Activated CD4-positive, alpha-beta memory T cell treated with anti-CD3 and anti-CD28 coated beads, Interleukin-2, amount 10 ng/mL, durations not matched to agents 7 days and 5 days (primary cell): ENCODE results near the gene TMEM126A. TPM values are rescaled to one million over a fixed set of nuclear protein-coding genes. Genes with fewer than 3 reads are reported as not detected.
A peak's percentile ranks its signal among the peaks of the same experiment; 100 is the strongest.

Experiments used
- CTCF ChIA-PET: fragments of 350-600 bp; sonication (Branson Sonifier 250); formaldehyde crosslinking; loops from one replicate; lab custom pipeline; 2021; ENCODE audit warnings: antibody characterized with exemption, inconsistent platforms; lab: Charles Lee
- POLR2A ChIA-PET: fragments of 350-600 bp; sonication (Branson Sonifier 250); formaldehyde crosslinking; loops from one replicate; lab custom pipeline; 2021; ENCODE audit warnings: antibody characterized with exemption; lab: Charles Lee
- DNase-seq: peaks from one replicate; pipeline ENCODE4 v3.0.0-alpha.2; 2020
- H3K27ac Mint-ChIP-seq: one replicate; pipeline ENCODE4 v1.8.0; 2021; ENCODE audit warnings: mild to moderate bottlenecking, mixed read lengths
- H3K27me3 Mint-ChIP-seq: one replicate; pipeline ENCODE4 v1.8.0; 2021; ENCODE audit warnings: mixed read lengths
- H3K36me3 Mint-ChIP-seq: one replicate; pipeline ENCODE4 v1.8.0; 2021; ENCODE audit warnings: low read depth, mixed read lengths
- H3K4me1 Mint-ChIP-seq: one replicate; pipeline ENCODE4 v1.8.0; 2021; ENCODE audit warnings: mixed read lengths
- H3K4me3 Mint-ChIP-seq: one replicate; pipeline ENCODE4 v1.8.0; 2021; ENCODE audit warnings: mild to moderate bottlenecking, mixed read lengths
- H3K9me3 Mint-ChIP-seq: one replicate; pipeline ENCODE4 v1.8.0; 2021; ENCODE audit warnings: mixed read lengths
- total RNA-seq, 2 experiments: library from RNA; stranded (reverse); gene quantifications; one replicate each; pipeline ENCODE4 v1.2.3, GENCODE V29; 2021

TMEM126A gene
- total RNA-seq, 2 experiments from 2014 or later: 31.8 to 35.6 TPM

DNA sequence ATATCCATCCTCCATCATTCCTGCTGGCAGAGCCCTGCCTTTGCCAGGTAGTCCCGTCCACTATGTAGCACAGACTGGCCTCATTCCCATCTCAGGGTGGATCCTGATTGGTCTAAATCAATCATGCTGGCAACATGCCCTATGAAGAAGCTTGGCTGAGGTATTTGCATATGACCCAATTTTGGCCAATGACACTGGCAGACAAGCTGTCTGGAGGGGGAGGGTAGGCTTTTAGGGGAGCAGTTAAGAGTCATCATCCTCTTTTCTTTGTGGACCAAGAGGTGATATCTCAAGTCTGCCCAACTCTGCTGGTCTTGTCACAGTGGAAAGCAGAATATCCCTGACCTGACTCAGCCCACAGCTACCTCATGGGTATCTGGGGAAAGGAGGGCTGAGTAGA lies 33.1 kb downstream of the TMEM126A start:
- H3K4me3 Mint-ChIP-seq: no peak overlapping the region
- ChIA-PET POLR2A (interaction anchor here (1.3 to 8.1 kb wide), 6 partner anchors 12 to 174 kb away, joined by 3 to 54 read pairs (median 6); partner anchors contain the start of genes CCDC83, CREBZF, DLG2 and TMEM126A), CTCF (interaction anchor here (0.9 to 2.0 kb wide), 5 partner anchors 11 to 174 kb away, joined by 3 to 7 read pairs (median 4); partner anchors contain the start of genes CCDC83 and TMEM126A)
- H3K36me3 Mint-ChIP-seq: no peaks in the 10 kb centered on the region
- no peak overlapping the region for H3K27ac Mint-ChIP-seq
- H3K27me3 Mint-ChIP-seq: peaks cover 12% of the 10 kb centered on the region
- no peaks in the 10 kb centered on the region for H3K9me3 Mint-ChIP-seq
- no peak for DNase-seq
- H3K4me1 Mint-ChIP-seq: peaks cover 21% of the 10 kb centered on the region

DNA sequence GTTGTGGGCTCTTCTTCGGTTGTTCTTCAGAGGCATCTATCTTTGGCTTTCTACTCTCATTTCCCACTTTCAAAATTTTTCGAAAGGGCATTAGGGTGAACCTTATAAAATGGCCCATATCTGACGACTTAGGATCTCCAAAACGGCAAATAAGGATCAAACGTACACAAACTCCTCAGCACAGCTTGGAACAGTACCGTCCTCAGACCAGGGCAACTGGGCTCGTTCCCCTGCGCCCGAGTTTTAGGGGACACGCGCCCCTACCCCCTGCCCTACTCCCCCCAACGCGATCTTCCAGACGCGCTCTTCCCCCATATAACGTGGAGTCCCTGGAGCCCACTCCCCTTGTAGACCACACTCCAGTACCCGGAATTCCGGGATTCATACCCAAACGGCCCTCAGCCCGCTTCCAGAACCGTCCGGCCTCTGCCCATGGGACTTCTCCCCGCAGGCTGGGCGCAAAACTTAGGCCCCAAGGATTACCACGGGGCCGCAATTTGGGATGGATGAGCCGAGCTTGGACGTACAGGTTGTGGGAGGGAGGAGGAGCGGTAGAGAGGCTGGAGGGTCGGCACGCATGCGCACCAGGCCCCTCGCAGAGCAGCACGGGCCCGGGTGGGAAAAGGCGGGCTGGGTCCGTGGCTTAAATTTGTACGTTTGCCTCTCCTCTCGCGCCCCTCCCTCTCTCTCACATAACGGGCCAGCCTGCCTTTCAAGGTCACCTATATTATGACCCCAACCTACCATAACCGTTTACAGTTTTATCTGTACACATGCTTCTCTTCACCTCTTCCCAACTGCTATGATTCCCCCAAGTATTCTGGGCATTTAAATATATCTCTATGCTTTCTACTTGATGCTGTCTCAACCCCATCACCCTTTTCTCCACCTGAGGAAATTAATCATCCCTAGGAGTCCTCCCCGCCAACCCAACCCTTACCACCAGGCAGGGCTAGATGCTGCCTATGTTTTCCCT lies 34.9 kb downstream of the TMEM126A start:
- peak; percentile 64 for DNase-seq
- Mint-ChIP-seq H3K4me1 (peaks cover 21% of the 10 kb centered on the region), H3K27me3 (peaks cover 12% of the 10 kb centered on the region), H3K27ac (peak overlapping the region; percentile 59), H3K9me3 (no peaks in the 10 kb centered on the region), H3K36me3 (no peaks in the 10 kb centered on the region), H3K4me3 (peak overlapping the region; percentile 71)
- ChIA-PET POLR2A (interaction anchor here (1.4 to 8.1 kb wide), 3 partner anchors 19 to 172 kb away, joined by 3 to 54 read pairs (median 5); partner anchors contain the start of genes CCDC83, CREBZF and TMEM126A), CTCF (interaction anchor here (2.7 kb wide), 1 partner anchor 10 kb away, joined by 8 read pairs; no protein-coding TSS in a partner anchor)

DNA sequence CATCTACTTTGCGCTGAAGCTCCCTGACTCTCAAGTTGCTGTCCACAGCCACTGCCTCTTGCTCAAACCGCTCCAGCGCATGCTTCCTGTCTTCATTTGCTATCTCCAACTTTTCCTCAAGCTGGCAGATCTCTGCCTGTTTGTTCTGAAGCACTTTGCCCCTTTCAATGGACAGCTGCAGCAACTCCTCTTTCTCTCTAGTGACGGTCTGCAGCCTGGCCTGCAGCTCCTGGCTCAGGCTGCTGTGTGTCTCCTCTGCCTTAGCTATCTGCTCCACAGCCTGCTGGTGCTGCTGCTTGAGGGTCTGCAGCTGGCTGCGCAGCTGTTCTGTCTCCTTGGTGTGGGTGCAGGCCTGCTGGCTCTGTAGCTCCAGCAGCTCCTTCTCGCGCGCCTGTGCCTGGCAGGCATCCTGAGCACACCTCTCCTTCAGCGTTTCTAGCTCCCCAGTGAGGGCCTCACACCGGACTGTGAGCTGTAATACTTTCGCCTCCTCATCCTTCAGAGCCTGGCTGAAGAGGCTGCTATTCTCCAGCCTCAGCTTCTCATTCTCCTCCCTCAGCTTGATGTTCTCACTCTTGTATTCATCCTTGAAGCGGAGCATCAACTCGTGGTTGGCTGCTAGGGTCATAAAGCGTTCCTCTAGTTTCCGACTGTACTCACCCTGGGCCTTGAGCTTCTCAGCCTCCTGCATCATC lies 37.5 kb downstream of the TMEM126A start:
- Mint-ChIP-seq H3K36me3 (peaks cover 8% of the 10 kb centered on the region), H3K27ac (no peak overlapping the region), H3K27me3 (peaks cover 6% of the 10 kb centered on the region), H3K9me3 (no peaks in the 10 kb centered on the region), H3K4me1 (peaks cover 22% of the 10 kb centered on the region), H3K4me3 (no peak overlapping the region)
- ChIA-PET POLR2A (interaction anchor here (0.8 to 8.1 kb wide), 6 partner anchors 8 to 169 kb away, joined by 3 to 54 read pairs (median 4); partner anchors contain the start of genes CCDC83, CREBZF and TMEM126A), CTCF (interaction anchor here (0.5 to 2.7 kb wide), 4 partner anchors 8 to 57 kb away, joined by 3 to 8 read pairs (median 4); partner anchors contain the start of gene TMEM126B)
- DNase-seq: no peak

GRCh38 chr11:85685820-85686459 lies 38.2 kb downstream of the TMEM126A start, which contains the start of gene CCDC89:
Gene CCDC89, minus strand, starts transcription at chr11:85686195. Its CDS starts 65 bp downstream, at chr11:85686130.
- Mint-ChIP-seq H3K27ac (no peak within 1 kb of the TSS), H3K27me3 (peaks cover 4% of the 10 kb centered on the region), H3K36me3 (peaks cover 15% of the 10 kb centered on the region), H3K4me1 (peaks cover 26% of the 10 kb centered on the region), H3K9me3 (no peaks in the 10 kb centered on the region), H3K4me3 (no peak within 1 kb of the TSS)
- no peak for DNase-seq
- ChIA-PET CTCF (interaction anchor here (0.5 to 2.7 kb wide), 2 partner anchors 7 to 17 kb away, joined by 3 to 8 read pairs; no protein-coding TSS in a partner anchor), POLR2A (interaction anchor here (0.8 to 8.1 kb wide), 5 partner anchors 12 to 169 kb away, joined by 3 to 54 read pairs (median 5); partner anchors contain the start of genes CCDC83, CREBZF and TMEM126A)

DNA sequence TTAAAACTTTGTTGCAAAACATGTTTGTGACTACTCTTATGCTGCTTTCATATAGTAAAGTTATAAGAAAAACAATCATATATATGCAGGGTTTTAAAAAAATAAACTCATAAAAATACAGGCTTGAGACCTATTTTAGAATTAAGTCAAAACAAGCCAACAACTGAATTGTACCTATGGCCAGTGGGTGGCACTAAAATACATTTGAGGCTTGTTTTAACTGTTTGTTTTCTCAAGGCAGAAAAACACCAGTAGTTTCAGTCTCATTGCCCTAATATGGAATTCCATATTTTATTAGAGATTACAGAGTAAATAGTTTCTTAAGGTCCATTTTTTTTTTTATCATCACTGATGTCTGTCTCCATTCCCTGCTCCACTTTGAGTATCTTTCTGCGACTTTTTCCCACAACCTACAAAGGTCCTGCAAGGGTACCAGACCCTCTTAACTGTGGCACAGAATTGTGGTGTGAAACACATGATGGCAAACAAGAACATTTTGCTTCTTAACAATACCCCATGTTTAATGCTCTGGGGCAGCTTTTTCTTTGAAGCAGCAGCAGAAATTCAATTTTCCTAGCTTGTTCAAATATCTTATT lies 46.7 kb downstream of the TMEM126A start:
- H3K4me3 Mint-ChIP-seq: no peak overlapping the region
- H3K27me3 Mint-ChIP-seq: no peaks in the 10 kb centered on the region
- ChIA-PET CTCF (interaction anchor here (0.7 to 2.8 kb wide), 8 partner anchors 14 to 160 kb away, joined by 3 to 13 read pairs (median 4); partner anchors contain the start of gene CCDC83), POLR2A (interaction anchor here (0.9 to 1.3 kb wide), 5 partner anchors 29 to 160 kb away, joined by 3 to 4 read pairs (median 3); partner anchors contain the start of genes CCDC83 and CREBZF)
- no peaks in the 10 kb centered on the region for H3K9me3 Mint-ChIP-seq
- H3K27ac Mint-ChIP-seq: no peak overlapping the region
- DNase-seq: no peak
- peaks cover 48% of the 10 kb centered on the region for H3K4me1 Mint-ChIP-seq
- peaks cover 65% of the 10 kb centered on the region for H3K36me3 Mint-ChIP-seq

- H3K36me3 Mint-ChIP-seq: peaks cover 64% of the 10 kb centered on the region
- no peak for DNase-seq
- no peaks in the 10 kb centered on the region for H3K9me3 Mint-ChIP-seq
- H3K27ac Mint-ChIP-seq: no peak overlapping the region
- ChIA-PET CTCF (interaction anchor here (0.8 to 2.8 kb wide), 7 partner anchors 13 to 159 kb away, joined by 3 to 13 read pairs (median 4); partner anchors contain the start of gene CCDC83), POLR2A (interaction anchor here (1.0 to 1.3 kb wide), 2 partner anchors 31 to 159 kb away, joined by 3 to 4 read pairs; partner anchors contain the start of genes CCDC83 and CREBZF)
- H3K4me3 Mint-ChIP-seq: no peak overlapping the region
- H3K4me1 Mint-ChIP-seq: peaks cover 55% of the 10 kb centered on the region
- no peaks in the 10 kb centered on the region for H3K27me3 Mint-ChIP-seq
Measured at GRCh38 chr11:85695546-85695945, 47.8 kb downstream of the TMEM126A start.

DNA sequence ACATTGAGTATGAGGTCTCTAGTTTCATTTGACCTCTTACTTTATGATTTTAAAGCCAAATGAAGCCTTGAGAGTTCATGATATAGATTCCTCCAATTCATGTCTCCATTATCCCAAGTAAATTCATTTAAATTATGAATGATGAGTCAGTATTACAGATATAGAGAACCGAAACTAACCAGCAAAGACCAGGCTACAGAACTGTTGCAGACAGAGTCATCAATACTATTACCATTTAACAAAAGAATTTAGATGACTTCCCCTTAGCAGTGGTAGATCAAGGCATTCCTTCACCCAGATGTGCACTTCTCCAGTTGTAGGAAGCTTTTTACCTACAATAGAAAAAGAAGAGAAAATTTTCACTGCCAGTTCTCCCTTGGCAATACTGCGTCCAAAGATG lies 50.0 kb downstream of the TMEM126A start:
- Mint-ChIP-seq H3K27ac (no peak overlapping the region), H3K4me1 (peaks cover 58% of the 10 kb centered on the region), H3K36me3 (peaks cover 65% of the 10 kb centered on the region), H3K4me3 (no peak overlapping the region), H3K9me3 (no peaks in the 10 kb centered on the region), H3K27me3 (no peaks in the 10 kb centered on the region)
- no peak for DNase-seq
- ChIA-PET CTCF (interaction anchor here (0.9 to 1.3 kb wide), 2 partner anchors 51 to 158 kb away, joined by 3 read pairs; partner anchors contain the start of gene CCDC83), POLR2A (interaction anchor here (1.5 kb wide), 1 partner anchor 34 kb away, joined by 5 read pairs; no protein-coding TSS in a partner anchor)

GRCh38 chr11:85698195-85698594 lies 50.4 kb downstream of the TMEM126A start:
- no peaks in the 10 kb centered on the region for H3K9me3 Mint-ChIP-seq
- H3K27ac Mint-ChIP-seq: no peak overlapping the region
- no peak overlapping the region for H3K4me3 Mint-ChIP-seq
- no peak for DNase-seq
- H3K27me3 Mint-ChIP-seq: no peaks in the 10 kb centered on the region
- peaks cover 58% of the 10 kb centered on the region for H3K4me1 Mint-ChIP-seq
- peaks cover 66% of the 10 kb centered on the region for H3K36me3 Mint-ChIP-seq
- ChIA-PET POLR2A (interaction anchor here (0.8 to 1.9 kb wide), 3 partner anchors 13 to 126 kb away, joined by 3 to 12 read pairs (median 5); no protein-coding TSS in a partner anchor), CTCF (interaction anchor here (0.9 to 1.3 kb wide), 2 partner anchors 50 to 157 kb away, joined by 3 read pairs; partner anchors contain the start of gene CCDC83)

DNA sequence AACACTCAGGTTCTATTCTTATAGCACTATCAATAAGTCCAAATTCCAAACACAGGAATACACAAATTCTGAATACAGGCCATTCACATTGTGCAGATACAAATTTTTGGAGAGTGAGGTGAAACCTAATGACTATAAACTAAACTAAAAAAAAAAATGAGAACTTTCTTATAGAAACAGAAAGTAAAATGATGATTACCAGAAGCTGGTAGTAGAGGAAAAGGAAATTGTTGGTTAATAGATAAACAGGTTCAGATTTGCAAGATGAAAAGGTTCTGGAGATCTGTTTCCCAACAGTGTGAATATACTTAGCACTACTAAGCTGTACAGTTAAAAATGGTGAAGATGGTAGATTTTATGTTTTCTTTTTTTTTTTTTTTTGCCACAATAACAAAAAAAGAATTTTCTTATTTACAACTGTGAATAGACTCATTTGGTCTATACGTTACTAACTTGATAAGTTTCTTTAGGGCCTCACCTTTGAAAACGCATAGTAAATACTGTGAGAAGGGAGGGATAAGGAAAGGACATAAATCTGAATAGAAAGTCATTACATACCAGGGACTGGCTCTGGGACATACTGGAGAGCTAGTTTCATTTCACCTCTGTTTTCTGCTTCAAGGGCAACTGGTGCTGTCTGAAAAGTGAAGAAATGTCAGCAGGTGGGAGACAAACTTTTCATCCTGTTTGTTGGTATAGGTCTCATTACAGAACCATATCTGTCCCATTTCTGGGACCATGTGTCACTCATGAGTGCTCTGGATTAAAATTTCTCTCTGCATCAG lies 52.4 kb downstream of the TMEM126A start:
- H3K36me3 Mint-ChIP-seq: peaks cover 67% of the 10 kb centered on the region
- no peak for DNase-seq
- POLR2A ChIA-PET: interaction anchor here (0.8 to 3.8 kb wide), 15 partner anchors 13 to 154 kb away, joined by 3 to 13 read pairs (median 5); partner anchors contain the start of genes CCDC83, CREBZF, SYTL2 and TMEM126A

DNA sequence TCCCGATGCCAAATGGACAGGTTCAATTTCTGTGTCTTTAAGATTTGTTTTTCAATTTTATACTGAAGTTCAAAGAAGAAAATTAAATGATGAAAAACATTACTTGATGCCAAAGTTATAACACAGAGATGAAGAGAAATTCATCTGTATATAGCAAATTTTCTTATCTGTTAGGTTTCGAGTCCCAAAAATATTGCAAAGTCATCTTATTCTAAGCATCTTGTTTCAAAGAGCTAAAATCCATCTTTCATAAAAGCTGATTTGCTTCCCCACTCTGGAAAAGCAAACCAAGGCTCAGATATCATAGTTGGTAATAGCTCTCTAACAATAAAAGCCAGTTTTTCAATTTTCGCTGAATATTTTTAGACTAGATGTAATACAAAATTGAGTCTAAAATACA lies 57.2 kb downstream of the TMEM126A start:
- CTCF ChIA-PET: interaction anchor here (1.2 kb wide), 1 partner anchor 12 kb away, joined by 3 read pairs; no protein-coding TSS in a partner anchor
- Mint-ChIP-seq H3K4me3 (no peak overlapping the region), H3K27me3 (no peaks in the 10 kb centered on the region), H3K4me1 (peaks cover 11% of the 10 kb centered on the region), H3K36me3 (peaks cover 54% of the 10 kb centered on the region), H3K27ac (no peak overlapping the region), H3K9me3 (no peaks in the 10 kb centered on the region)
- DNase-seq: no peak
- POLR2A ChIA-PET: no interaction called here

More for the DNA sequence above, 52.4 kb downstream of the TMEM126A start:
- Mint-ChIP-seq H3K4me1 (peaks cover 49% of the 10 kb centered on the region), H3K27me3 (no peaks in the 10 kb centered on the region), H3K9me3 (no peaks in the 10 kb centered on the region), H3K4me3 (peak overlapping the region; percentile 38), H3K27ac (peak overlapping the region; percentile 78)
- CTCF ChIA-PET: interaction anchor here (0.8 to 2.4 kb wide), 5 partner anchors 13 to 155 kb away, joined by 3 to 14 read pairs (median 6); partner anchors contain the start of gene CCDC83
